ENCODE results near the gene IKZF1.
A peak's percentile ranks its signal among the peaks of the same experiment; 100 is the strongest.

The IKZF1 gene

DNA sequence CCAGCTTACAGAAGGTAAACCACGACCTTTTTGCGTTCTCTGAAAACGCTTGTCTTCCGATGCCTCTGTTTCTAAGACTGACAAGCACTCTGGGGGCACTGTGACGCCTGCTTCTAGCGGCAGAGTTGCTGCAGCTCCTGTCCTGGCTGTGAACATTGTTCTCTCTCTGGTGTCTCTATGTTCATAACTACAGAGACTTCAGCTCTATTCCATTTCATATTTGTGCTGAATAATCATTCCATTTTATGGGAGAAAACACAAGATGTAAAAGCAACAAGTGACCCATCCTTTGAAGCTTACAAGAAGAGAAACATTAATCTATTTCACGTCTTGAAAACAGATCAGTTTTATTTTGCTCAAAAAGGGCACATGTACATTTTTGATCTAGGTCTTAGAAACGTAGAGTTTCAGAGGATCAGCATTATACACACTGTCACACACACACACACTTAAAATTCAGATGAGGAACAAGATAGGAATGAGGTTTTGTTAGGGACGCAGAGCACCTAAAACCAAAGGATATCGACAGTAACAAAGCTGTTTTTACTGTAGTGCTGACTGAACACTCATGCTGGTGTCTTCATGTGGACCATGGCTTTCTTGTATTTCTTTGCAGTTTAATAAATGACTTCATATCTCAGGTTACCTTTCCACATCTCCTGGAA is 3.0 kb downstream of the IKZF1 start:
- peak in 1 of 2 donors; percentile 54 for DNase-seq (ENCODE audit: low read depth in 2 of 2, low spot score in 1 of 2)

DNA sequence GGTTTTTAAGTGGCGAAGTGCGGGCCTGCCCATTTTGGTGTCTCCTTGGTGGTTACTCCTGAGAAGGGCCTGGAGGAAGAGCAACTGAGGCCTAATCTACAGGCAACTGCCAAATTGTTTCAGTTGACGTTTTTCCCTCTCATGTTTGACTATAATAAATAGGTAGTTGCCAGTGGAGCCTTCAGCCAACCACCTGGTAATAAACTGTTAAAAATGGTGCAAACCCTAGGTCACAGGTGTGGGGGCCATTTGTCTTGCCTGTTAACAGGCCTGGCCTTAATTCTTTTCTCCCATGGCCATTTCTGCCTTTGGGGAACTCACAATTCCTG is 3.7 kb downstream of the IKZF1 start:
- DNase-seq (ENCODE audit: low read depth in 2 of 2, low spot score in 1 of 2), result no peak

DNA sequence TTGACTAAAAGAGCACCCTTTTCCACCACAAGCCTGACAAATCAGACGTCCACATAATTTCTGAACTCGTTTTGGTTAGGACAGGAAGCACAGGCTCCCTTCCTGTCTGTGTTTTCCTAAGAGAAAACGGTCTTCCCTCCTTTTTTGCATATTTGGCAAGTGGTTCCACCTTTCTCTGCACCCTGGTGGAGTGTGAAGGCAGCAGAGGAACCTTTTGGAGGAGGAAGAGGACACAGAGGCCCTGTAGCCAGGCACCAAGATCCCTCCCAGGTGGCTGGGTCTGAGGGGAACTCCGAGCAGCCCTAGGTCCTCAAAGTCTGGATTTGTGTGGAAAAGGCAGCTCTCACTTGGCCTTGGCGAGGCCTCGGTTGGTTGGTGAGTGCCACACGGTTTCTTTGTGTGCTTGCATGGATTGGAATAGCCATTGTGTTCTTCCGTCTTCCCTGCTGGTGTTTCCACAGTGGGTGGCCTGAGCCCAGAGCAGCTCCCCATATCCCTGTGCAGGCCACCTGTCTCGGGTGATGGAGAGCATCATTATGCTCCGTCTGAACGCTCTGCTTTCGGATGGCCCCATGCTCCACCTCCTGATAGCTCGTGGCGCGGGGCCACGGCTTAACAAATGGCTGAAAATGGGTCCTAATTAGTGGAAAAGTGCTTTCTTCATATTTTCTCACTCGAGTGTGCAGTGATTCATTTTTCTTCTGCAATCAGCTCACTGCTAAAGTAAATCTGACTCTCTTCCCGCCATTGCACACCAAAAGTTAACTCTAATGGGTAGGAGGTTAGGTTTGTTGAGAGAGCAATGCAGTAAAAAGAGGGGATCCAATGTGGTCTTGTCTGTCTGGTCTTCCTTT is 4.2 kb downstream of the IKZF1 start:
- DNase-seq (ENCODE audit: low read depth in 2 of 2, low spot score in 1 of 2), result no peak

DNA sequence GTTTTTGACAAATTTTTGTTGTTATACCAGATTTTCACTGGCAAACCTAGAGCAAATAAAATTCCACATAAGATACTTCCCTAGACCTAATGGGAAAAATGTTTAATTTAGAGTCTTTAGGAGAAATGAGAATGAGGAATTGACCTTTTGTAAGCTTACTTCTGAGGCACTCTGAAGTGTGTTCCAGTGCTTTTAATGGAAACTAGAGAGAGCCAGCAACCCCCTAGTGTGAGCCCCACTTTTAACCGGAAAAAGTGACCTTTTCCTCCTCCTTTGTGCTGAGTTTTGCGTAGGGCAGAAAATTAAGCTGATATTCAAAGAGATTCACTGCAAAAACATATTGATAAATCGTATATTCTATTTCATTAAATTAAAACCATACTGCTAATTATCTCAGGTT is 5.2 kb downstream of the IKZF1 start:
- no peak for DNase-seq (ENCODE audit: low read depth in 2 of 2, low spot score in 1 of 2)

DNA sequence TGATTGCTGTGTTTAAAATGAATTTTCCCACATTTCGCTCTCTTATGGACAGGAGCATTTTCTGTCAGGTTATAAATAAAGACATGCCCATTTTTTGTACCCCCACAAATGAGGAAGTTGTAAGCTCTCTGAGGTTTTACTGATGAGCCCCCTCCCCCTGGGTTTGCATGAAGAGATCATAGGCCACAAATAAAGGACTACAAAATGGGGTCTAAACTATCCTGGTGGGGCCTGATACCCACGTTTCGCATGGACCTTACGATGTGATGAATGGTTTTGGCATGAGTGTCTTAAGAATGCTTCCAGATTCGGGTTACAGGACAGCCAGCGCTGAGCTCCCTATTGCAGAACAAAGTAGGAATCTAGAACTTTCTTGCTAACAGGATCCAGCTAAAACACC is 5.8 kb downstream of the IKZF1 start:
- no peak for DNase-seq (ENCODE audit: low read depth in 2 of 2, low spot score in 1 of 2)

DNA sequence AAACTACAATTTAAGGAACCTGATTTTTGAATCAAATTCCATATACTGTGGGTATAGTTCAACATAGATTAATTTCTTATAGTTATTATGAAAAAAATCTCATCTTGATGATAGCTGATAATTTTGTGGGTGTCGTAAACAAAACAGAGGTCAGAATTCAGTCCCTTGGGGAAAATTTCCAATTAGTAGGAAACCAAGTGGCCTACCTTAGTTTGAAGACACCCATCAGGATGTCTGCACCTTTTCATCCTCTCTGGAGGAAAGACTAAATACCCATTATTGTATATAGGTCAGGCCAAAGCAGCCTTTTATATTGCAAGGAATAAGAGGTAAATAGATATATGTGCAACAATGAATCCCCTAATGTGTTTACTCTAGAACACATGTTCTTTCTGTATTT is 6.4 kb downstream of the IKZF1 start:
- DNase-seq (ENCODE audit: low read depth in 2 of 2, low spot score in 1 of 2), result no peak

DNA sequence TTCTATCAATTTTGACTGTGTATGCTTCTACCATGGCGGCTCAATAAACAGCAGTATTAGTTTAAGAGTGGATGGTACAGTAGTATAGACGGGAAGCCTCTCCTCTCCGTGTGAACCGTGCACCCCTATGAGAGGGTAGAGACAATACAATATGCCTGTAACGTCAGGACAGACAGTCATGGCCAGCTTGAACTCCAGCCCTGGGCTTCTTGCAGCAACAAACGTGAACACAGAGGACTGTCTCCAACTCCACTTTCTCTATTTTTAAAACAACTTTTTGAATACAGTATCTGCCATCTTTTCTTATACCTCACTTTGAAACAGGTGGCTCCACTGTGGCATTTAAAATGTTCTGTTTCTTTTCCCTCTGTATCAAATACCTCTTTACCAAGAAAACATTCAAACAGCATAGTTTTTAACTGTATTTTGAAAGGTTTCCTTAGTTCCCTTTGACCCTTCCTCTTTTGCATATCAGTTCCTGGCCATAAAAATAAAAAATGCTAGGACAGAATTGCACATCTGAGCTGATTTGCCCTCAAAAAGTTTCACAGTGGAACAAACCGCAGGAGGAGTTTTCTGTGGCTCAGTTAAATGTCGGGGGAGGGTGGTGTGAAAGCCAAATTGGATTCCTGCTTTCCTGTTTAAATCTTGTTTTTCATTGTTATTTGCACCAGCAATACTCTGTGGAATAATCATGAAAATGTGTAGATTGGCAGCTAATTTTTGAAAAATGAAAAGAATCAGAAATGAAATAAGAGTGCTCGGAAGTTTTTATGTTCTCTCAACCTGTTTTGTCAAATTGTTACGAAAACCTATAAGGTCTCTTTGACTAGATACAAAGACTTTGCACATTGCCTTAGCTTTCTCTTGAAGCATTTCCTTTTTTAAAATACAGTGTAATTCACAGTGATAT is 8.0 kb downstream of the IKZF1 start:
- DNase-seq (ENCODE audit: low read depth in 2 of 2, low spot score in 1 of 2), result no peak

DNA sequence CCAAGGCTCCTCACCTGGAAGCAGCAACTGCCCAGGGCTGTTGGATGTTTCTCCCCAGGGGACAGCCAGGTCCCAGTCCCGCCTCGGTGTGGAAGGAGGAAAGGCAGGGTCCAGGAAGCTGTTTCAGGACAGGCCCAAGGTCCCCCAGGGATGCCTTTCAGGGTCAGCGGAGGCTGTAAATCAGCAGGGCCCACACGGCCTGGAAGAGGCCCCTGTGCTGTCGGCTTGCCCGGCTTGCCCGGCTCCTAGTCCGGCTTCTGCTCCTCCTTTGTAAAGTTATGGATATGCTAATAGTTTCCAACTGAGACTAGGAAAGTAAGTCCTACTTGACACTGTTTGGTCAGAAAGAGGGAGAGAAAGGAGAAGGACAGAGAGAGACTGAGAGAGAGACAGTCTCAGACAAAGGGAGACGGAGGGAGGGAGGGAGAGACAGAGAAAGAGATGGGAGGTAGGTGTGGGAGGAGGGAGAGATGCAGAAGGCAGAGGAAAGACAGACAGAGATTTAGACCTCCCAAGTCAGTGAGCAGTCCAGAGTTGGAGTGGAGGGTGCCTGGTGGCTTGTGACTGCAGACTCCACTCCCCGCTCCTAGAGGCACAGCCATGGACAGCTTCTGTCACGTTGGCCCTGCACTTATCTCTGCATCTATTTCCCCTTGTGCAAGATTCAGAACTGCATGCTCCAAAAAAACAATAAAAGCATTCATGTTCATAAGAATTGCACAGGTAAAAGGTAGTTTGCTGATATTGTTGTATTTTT is 10.5 kb downstream of the IKZF1 start:
- no peak for DNase-seq (ENCODE audit: low read depth in 2 of 2, low spot score in 1 of 2)

DNA sequence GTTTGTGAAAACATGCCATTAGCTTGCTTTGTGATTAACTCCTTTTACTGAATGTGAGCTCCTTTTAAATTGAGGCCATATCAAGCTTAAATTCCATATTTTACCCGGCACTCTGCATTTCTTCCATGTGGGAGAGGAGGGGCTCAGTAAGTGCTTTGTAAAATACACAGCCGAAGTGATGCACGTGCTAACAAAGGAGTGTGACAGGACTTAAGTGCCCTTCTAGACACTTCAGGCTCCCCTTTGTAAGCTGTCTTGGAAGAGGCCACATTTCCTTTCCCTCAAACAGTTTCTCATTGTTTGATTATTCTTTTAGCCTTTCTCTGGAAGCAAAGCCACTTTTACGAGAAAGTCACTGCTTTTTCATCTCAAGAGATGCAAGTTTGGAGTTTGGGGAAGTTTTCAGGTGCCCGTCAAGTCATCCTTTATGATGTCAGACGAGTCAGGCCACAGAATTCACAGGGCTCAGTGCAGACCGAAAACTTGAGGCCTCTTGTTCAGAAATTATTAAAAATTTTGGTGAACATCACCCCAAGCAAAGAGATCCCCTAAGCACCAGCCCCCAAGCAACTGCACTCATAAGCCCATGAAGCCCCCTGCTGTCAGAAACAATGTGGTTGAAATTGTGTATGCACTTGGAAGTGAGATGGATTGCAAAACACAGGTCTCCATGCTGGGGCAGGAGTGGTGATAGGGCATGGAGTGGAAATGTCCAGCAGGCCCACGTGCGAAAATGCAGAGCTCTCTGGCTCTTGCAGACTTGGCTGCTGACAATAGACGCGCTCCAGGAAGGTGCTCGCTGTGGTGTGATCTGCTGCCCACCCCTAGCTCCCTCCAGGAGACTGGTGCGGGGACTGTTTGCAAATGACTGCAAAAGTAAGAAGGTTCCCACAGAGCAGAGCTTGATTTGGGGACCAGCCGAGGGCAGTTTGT is 11.5 kb downstream of the IKZF1 start:
- no peak for DNase-seq (ENCODE audit: low read depth in 2 of 2, low spot score in 1 of 2)

DNA sequence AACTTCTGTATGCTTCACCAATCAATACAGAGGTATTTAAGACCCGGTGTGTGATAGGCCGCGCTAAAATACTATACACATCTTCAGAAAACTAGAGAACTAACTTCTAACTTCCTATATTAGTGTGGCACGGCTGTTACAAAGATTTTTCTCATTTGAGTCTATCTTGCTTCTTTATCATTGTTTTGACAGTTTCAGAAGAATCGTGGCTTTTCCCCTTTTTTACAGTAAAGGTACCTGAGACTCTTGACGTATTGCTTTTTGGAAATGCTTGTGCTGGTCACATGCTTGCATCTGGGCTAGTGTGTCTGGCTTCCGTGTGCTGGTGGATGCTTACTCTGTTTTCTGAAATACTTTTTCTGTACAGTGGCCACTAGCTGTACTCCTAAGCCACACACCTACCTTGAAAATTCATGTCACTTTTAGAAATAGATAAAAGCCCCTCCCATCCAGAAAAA is 12.7 kb downstream of the IKZF1 start:
- no peak for DNase-seq (ENCODE audit: low read depth in 2 of 2, low spot score in 1 of 2)

DNA sequence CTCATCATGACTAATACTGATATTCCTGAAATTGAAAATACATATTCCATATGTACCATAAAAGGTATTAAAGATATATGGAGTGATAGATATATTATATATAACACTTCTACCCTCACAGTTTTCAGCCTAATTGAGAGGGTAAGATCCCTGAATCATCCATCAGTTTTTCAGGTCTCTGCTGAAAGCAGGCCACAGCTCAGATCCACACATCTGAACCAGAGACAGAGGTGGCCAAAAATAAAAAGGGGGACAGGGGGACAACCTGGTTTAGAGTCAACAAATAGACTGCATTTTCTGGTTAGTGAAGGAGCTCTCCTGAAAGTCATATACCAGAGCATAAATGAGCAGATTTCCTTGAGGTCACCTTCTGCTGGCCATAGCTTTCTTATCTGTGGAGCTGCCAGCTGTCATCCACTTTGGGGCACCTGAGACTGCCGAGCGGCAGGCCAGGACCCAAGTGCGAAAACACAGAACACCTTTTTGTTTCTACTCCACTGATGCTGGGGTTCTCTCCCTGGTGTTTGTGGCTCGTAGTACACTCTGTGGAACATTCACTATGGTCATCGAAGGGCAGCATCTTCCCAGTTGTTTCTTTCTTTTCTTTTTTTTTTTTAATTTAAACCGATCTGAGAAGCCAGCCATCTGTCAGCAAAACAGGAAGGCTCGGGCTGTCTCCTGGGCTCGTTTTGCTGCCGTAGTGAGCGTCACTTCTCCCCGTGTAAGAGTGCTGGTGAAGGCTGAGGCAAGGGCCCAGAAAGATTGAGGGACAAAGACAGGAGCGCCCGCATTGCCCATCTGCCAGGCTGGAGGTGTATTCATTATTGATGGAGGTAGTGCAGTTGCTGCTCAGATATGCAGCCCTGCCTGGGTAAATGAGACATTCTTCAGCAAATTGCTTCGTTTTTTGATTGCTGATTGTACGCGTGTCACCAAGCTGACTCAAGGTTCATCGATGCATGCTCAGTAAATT is 13.5 kb downstream of the IKZF1 start:
- no peak for DNase-seq (ENCODE audit: low read depth in 2 of 2, low spot score in 1 of 2)

DNA sequence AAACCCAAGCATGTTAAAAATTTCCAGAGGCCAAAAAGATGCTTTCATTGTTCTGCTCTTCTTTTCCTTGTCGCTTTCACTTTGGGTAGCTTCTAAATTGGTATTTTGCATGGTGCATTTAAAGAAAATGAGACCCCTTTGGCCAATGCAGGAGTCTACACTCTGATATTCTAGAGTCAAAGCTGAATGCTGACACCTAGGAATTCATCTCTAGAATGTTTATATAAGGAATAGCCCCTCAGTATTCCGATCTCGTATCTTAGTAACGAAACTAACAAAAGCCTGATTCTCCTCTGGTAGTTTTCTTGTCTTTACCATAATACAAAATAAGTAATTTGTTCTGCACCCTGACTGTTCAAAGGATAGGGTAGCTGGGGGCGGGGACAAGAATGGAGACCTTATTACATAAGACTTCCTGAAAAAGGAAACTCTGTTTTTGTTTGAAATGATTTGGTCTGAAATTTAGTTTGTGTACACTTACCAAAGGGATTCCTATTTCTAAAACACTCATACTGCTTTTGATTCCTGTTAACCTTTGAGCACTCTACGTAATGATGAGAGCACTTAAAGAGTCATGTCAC is 17.1 kb downstream of the IKZF1 start:
- no peak for DNase-seq (ENCODE audit: low read depth in 2 of 2, low spot score in 1 of 2)

DNA sequence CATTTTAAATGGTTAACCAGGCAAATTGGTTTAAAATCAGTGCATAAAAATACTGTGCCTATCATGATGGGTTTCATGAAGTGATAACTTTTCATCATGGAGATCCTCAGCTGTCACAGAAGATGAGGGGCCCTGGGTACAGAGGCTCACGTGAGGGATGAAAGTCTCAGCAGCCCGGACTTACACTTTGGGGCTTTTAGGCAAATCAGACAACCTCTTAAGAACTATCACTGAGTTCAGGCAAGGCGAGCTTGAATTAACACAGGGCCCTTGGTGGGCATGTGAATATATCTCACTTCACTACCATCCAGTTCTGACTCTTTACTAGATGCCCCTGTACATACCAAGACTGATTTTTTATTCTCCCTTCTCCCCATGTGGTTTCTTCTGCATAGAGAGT is 19.6 kb downstream of the IKZF1 start:
- no peak for DNase-seq (ENCODE audit: low read depth in 2 of 2, low spot score in 1 of 2)

DNA sequence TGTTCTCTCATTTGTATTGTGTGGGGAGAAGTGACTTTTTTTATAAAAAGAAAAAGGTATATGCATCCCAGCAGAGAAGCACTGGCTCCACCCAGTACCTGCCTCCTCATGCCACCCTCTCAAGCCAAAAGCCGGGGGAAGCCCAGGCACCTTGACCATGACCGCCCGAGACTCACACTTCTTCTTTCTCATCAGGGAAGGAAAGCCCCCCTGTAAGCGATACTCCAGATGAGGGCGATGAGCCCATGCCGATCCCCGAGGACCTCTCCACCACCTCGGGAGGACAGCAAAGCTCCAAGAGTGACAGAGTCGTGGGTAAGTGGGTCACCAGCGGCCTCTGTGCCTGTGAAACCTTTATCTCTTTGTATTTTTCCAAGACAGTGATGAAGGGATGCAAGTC is 22.9 kb downstream of the IKZF1 start:
- DNase-seq (ENCODE audit: low read depth in 2 of 2, low spot score in 1 of 2), result no peak

DNA sequence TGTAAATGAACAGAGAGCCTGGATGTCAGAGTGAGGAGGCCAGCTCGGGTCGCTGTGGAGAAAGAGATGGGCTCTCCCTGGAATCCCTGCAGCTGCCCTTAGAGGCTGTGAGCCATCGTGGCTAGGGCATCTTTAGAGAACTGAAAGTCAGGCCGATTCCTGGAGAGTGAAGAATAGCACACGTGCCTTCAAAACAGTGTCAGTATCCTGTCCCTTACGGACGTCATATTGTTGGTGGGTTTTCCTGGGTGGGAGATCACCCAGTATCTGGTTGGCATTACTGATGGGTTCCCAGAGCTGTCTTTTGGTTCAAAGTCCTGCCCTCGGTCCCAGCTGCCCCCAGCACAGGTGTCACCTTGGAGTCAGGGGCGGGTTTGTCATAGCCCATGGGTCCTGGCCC is 25.3 kb downstream of the IKZF1 start:
- no peak for DNase-seq (ENCODE audit: low read depth in 2 of 2, low spot score in 1 of 2)

DNA sequence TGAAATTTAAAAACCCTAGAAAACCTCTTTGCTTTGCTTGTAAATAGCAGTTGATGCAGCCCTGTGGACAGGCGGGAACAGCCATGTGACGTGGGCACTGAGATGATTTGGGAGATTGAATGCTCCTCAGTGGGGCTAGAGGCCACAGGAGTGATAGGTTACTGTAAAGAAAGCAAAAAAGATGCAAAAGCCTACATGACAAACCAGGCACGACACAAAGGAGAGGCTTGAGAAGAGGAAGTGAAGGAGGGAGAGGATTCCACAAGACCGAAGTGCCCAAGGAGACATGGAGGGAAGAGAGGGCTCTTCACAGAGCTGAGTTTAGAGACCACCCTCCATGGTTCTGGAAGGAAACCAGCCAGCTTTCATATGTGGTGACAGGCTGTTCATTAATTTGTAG is 25.7 kb downstream of the IKZF1 start:
- no peak for DNase-seq (ENCODE audit: low read depth in 2 of 2, low spot score in 1 of 2)

DNA sequence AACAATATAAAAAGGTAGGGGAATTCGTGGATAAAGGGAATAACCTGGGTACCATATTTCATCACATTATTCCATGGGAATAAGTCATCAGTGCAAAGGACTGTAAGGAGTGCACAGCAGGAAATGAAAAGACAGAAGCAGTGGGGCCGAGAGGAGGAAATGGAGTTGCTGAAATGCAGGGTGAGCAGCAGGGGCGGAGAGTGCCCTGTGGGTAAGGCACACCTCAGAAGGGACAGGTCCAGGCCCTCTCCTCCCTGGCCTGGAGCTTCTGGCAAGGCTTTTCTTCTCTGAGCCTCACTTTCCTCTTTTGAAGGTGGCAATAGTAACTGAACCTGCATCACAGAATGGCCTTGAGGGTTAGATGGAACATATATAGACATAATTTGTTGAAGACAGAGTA is 26.2 kb downstream of the IKZF1 start:
- DNase-seq (ENCODE audit: low read depth in 2 of 2, low spot score in 1 of 2), result no peak

DNA sequence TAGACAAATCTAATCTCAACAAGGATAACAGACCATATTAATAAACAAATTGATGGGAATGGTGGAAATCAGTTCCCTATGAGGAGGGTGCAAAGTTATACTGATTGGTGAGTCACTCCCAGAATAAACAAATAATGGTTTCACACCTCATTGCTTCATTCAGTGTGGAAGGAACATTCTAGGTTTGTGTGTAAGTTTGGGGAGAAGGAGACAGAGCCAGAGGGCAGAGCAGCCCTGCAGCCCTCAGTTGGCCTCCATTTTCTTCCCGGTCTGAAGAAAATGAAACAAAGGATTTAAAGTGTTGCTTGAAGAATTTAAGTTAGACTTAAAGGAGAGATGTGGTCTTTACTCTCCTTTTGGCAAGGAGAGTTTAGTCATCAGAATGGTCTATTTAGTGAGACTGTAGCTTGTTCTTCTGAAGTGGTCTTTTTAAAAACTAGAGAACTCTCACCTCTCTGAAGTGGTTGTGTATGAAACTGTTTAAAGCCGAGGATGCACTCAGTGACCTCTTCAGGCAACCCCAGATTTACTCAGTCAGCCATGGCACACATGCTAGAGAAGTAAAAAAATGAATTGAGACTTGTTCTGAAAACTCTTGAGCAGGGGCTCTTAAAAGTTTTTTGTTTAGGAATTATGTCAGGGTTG is 27.2 kb downstream of the IKZF1 start:
- no peak for DNase-seq (ENCODE audit: low read depth in 2 of 2, low spot score in 1 of 2)

All from stimulated activated CD8-positive, alpha-beta memory T cell treated with anti-CD3 and anti-CD28 coated beads, Interleukin-4, amount 100 ng/mL, for 4 hours (primary cell).